GM10847 (cell line): ENCODE results near the gene SORCS2.

Experiments
- POLR2A ChIP-seq: IDR thresholded peaks from 2 replicates; pipeline ENCODE4 v1.6.1; 2011; ENCODE audit not compliant: insufficient read length; ENCODE audit errors: extremely low read depth

SORCS2 gene

DNA sequence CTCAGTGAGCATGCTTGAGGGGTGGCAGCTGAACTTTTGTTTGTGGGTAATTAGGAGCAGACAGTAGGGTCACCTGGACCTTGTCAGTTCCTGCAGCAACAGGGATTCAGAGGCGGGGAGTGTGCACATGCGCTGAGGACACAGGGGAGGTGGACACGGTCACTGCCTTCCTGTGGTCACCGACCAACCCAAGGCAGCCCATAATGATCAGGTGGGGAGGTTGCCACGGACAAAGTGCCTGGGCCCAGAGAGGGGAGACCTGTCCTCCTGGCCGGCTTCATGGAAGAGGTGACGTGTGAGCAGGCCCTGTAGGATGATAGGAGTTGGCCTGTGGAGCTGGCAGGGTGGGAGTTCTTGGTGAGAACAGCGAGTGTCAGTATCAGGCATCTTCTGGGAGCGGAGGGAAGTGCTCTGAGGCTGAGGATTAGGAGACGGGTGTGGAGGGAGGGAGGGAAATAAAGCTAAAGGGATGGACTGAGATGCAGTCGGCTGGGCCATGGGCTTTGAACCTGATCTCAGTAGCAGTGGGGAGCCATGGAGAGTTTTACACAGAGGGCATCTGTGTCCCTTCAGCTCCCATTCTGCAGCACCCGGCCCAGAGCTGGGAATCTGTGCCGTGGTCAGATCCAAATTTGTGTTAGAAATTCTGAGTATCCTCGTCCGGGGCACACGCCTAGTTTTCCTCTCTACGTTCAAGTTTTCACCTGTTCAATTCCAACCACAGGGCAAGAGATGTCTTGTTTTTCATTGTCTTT is 142.4 kb downstream of the SORCS2 start:
- TF ChIP-seq POLR2A: no peak

DNA sequence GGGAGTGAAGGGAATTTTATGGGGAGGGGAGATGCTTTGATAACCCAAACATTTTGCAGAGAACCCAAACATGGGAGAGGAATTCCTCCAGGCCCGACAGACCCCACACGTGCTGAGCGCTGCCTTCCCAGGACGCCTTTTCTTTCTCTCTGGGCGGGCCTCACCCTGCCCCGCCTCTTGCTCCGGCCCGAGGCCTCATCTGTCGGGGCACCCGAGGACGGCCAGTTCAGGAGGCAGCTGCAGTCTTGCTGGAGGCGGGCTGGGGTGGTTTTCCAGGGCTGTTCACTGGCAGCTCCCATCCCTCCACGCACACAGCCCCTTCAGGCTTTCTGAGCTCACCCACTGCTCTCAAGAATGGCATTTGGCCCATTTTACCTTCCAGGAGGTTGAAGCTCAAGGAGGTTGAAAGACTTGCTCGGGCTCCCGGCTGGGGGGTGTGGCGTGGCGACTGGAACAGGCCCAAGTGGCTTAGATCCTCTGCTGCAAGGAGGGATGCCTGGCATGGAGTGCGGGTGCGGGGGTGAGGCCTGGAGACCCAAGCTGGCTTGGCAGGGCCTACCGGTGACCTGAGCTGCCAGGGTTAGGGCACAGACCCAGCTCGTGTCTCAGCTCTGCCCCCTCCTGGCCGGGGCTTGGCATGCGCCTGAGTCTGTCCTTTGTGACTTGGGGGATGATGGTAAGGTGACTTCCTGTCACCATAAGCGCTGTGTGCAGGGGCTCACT is 143.2 kb downstream of the SORCS2 start:
- TF ChIP-seq POLR2A: no peak

DNA sequence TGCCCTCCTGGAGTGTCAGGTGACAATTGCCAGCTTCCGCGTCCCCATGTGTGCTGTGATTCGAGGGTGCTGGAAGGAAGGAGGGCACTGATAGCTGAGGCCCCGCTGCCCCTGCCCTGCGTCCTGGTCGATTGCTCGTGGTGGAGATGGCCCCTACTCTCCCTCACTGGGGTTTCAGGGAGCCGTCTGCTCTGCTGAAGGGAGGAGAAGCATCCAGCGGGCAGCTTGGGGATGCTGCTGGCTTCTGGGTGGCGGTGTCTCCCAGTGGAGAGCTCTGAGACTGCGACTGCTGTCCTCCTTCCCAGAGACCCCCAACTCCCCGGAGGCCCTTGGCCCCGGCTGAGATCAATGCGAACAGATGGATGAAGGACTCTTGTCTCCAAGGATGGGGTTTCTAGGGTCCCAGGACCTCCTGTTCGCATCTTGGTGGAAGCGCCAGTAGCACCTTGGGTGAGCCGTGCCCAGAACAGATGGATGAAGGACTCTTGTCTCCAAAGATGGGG is 143.8 kb downstream of the SORCS2 start:
- TF ChIP-seq POLR2A: no peak

DNA sequence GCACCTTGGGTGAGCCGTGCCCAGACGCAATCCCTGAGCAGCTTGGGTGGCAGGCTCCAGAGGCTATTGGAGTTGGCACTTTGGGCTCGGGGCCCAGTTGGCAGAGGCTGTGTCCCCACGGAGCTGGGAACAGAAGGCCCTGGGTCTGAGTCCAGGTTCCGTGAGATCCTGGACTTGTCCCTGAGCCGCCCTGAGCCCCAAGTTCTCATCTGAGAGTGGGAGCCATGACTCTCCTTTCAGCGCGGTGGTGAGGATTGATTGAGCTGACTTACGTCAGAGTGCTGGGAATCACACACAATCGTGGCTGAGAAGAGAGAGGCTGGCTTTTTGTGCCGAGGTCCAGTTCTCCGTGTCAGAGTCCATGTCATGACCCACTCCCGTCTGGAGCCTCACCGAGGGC is 144.4 kb downstream of the SORCS2 start:
- no peak for TF ChIP-seq POLR2A

DNA sequence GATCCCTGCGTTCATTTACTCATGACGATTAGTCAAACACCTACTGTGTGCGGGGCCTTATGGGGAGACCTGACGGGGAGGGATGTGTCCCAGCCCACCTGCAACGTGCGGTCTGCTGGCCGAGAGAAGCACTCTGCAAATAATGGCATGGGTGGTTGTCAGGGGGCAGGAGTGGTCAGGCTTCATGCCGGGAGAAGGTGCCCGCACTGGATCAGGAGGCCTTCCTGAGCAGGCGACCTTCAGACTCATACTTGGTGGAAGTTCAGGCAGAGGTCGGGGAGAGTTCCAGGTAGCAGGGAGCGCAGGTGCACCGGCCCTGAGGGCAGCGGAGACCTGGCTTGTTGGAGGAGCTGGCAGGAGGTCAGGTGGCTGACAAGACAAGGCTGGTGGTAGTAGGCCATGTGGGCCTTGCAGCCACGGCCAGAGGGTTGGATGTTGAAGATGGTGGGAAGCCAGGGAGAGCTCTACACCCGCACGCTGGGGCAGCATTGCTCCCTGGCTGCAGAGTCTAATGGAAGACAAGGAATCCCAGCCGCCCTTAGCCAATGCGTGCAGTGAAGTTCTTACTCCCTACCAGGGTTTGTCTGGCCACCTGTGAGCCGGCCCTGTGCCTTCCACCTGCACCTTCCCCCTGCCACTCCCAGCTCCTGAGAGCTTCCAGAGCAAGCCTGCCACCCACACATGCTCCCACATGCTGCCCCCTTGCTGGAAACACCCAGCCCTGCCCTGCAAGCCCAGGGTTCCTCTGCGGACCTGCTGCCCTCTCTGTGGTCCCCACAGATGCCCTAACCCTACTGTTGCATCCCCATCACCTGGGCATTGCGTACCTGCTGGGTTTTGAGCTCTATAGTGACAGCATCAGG is 145.1 kb downstream of the SORCS2 start:
- no peak for TF ChIP-seq POLR2A

DNA sequence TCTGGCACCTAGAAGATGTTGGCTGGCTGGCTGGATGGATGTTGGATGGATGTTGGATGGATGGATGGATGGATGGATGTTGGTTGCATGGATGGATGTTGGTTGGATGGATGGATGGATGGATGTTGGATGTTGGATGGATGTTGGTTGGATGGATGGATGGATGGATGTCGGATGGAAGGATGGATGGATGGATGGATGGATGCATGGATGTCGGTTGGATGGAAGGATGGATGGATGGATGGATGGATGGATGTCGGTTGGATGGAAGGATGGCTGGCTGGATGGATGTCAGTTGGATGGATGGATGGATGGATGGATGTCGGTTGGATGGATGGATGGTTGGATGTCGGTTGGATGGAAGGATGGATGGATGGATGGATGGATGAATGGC is 145.7 kb downstream of the SORCS2 start:
- no peak for TF ChIP-seq POLR2A

DNA sequence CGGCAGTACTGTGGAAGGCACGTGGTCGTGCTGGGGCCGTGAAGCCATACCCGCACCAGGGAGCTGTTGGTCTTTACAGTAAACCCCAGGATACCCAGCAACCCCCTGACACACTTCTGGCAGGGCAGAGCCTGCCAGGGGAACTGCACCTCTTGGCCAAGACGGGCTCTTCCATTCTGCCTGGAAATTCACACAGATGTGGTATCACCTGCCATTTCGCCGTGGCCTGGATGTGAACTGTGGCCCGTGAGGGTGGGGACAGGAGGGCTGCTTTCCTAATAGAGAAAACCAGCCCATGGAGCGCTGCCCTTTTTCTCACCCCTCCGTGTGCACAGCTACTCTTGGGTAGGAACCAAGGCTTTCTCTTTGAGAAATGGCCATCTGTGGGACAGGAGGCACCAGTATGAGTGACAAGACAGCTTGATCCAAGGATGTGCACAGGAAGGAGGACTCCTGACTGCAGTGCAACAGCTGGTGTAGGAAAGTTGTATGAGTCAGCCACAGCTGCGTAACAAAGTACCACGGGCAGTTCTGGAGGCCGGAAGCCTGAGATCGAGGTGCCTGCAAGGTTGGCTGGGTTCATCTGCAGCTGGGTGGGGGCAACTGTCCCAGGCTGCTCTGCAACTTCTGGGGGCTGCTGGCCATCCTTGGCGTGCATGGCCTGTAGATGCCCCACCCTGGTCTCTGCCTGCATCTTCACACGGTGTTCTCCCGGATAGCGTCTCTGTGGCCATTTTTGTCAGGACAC is 146.7 kb downstream of the SORCS2 start:
- TF ChIP-seq POLR2A: no peak

DNA sequence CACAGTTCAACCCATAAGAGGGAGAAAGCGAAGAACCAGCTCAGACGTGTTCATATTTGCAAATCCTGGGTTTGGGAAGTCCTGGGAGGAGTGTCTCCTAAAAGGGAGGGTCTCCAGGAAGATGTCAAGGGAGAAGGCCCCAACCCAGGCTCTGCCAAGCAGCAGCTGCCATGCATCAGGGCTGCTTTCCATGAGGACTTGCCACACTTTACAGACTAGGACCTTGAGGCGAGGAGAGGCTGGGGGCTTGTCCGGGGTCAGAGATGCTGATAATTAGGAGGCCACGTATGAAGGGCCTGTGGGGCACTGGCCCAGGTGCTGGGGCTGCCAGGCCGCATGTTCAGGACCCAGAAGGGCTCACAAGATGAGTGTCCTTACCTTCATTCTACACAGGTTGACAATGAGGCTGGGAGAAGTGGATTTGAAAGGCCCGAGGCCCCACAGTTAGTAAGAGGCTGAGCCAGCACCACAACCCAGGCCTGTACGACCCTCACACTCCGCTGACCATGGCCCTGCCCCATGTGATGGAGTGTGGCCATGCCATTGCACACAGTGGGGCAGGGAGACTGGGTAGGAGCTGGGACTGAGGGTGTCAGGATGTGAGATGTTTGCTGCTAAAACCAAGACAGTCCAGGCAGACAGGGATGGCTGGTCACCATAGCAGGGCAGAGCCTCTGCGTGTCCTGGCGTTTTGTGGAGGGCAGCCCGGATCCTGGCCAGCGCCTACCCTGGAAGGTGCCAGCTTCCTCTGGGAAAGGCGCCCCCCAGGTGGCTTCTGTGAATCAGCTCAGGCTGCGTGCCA is 147.6 kb downstream of the SORCS2 start:
- no peak for TF ChIP-seq POLR2A

DNA sequence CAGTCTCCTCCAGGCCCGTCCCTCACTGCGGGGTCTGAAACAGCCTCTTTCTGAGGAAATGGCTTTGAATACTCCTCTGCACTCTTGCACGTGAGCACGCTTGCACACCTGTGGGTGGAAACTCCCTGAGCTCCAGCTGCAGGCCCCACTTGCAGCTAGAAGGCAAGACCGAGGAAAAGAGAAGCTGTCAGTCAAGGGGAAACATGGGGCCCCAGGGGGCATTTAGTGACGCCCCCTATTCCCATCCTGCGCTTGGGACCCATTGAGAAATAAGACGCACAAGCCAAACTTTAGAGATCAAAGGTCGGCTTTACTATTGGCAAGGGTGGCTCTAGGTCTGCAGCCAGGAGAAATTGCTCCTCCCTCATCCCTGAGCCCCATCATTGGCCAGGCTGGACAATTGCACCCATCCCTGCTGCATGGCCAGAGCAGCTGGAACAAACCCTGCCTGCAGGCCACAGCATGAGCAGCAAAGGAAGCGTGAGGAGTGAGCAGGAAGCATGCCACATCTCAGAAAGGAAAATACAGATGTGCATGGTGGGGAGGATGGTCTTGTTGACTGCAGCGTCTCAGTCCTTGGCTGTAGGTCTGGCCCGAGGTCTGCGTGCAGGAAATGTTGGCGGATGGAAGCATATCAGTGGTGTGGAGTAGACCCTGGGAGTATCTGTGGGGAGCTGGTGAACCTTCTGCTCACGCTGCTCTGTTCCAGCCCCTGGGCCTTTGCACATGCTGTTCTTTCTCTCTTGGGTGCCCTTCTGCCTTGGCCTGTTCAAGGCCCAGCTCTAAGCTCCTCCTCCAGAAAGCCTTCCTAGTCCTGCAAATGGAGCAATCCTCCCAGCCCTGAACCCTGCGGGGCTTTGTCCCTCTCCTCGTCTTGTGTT is 148.5 kb downstream of the SORCS2 start:
- no peak for TF ChIP-seq POLR2A

DNA sequence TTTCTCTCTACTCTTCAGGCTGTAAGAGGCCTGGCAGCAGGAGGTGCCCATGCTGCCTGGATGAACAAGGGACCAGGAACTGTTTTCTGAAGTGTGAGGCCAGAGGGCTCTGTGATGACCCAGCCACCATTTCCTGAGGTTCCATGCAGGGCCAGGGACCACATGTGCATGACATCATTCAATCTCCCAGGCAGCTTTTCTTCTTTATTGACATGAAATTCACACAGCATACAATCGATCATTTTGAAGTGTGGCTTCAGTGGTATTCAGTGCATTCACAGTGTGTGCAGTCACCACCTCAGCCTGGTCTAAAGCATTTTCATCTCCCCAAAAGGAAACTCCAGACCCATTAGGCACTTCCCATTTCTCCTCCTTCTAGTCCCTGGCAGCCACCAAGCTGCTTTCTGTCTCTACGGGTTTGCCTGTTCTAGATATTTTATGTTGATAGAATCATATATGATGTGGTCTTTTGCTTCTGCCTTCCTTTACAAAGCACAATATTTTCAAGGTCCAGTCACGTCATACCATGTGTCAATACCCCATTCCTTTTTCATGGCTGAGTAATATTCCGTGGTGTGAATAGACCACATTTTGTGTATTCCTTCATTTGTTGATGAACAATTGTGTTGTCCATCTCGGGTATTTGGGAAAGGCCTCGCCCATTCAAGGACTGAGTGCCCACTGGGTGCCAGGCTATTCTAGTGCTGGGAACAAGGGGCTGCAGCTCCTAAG is 149.3 kb downstream of the SORCS2 start:
- no peak for TF ChIP-seq POLR2A

DNA sequence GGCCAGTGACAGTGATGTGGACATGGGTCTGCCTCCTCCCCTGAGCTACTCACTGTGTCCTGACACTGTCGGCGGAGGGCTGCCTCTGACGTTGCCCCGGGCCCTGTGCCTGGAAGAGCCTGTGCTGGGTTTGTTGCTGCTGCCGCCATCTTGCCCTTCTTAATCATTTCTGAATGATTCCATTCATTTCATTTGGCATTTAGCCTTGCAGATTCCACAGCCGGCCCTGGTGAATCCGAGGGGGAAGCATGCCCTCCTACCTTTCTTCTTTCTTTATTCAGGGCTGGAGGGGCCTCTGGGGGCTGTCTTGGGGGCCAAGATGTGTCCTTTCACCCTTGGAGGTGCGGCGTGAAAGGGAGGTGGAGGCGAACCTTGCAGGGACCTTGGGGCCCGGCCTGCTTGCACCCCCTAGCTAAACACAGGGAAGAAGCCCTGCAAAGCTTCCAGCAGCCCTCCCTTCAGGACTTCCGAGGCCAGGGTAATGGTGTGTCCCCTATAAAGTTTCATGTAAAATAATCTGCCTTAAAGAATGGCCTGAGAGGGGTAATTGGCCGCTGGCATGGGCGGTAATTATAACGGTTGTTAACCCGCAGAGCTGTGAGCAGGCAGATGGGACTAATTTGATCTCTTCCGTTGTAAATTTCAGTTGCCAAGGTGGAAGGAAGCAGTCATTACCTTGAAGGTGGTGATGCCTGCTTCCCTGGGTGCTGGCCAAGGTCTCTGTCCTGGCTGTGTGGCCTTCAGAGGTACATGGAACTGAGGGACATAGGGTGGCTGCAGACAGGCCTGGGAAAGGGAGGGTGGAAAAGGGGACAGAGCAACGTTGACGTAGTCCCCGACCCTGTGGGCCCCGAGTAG is 150.1 kb downstream of the SORCS2 start:
- no peak for TF ChIP-seq POLR2A
